Prostate gland (tissue), 2 donors: ENCODE data around the gene SEMA3G.

Experiments used
- CTCF ChIP-seq, 4 experiments: fragments of 200-600 bp in 2 of 4; fragments of 450-650 bp in 2 of 4; sonication (generic) in 2 of 4; IDR thresholded peaks; 1 replicate in 3 of 4; 2 replicates in 1 of 4; pipeline ENCODE4 v1.5.1; 2016 to 2019; ENCODE audit warnings: antibody characterized with exemption in 4 of 4, mild to moderate bottlenecking in 2 of 4, moderate library complexity in 2 of 4
- POLR2A ChIP-seq: fragments of 450-650 bp; IDR thresholded peaks from one replicate; pipeline ENCODE4 v1.6.1; 2016; ENCODE audit warnings: antibody characterized with exemption, mild to moderate bottlenecking
- POLR2AphosphoS5 ChIP-seq: sonication (generic); formaldehyde crosslinking; IDR thresholded peaks from one replicate; pipeline ENCODE4 v1.6.1; 2017; ENCODE audit warnings: antibody characterized with exemption

- TF ChIP-seq POLR2A (no peak), CTCF (IDR thresholded peaks at IDR 0.05) (no peak), POLR2AphosphoS5 (no peak)
These were observed 11.9 kb upstream of the SEMA3G start for GRCh38 chr3:52456800-52457183.
